ENCODE data around the gene DDX5. TPM values are rescaled to one million over a fixed set of nuclear protein-coding genes. Genes with fewer than 3 reads are reported as not detected.

Gene DDX5
- total and polyA plus RNA-seq, 4 donors = 426 to 730 (median 528) TPM

GRCh38 chr17:64502021-64502420, 4.1 kb downstream of the DDX5 start:
- DNase-seq (no peak), ATAC-seq (ENCODE audit: insufficient read depth, low FRiP score) (no peak)
- Histone ChIP-seq H3K36me3 (ENCODE audit: control insufficient read depth in 4 of 4, insufficient read depth in 4 of 4, low read length in 4 of 4) (peaks cover 25 to 67% (median 55%) of the 10 kb centered on the region in 4 donors), H3K9ac (ENCODE audit: insufficient read depth in 1 of 2, low read length in 2 of 2) (no peak overlapping the region), H3K4me1 (ENCODE audit: control insufficient read depth in 5 of 5, insufficient read depth in 5 of 5, low read length in 5 of 5) (peaks cover 0 to 29% (median 11%) of the 10 kb centered on the region in 5 donors), H3K27me3 (ENCODE audit: control insufficient read depth in 3 of 3, insufficient read depth in 3 of 3, low read length in 2 of 3) (no peaks in the 10 kb centered on the region), H3K9me3 (ENCODE audit: control insufficient read depth in 4 of 4, insufficient read depth in 3 of 4, low read length in 3 of 4) (no peaks in the 10 kb centered on the region), H3K27ac (ENCODE audit: low read depth in 1 of 2, low read length in 1 of 2) (no peak overlapping the region), H3K4me3 (no peak overlapping the region)
- 74 to 85% methylated on average over 3 of the region's 3 CpGs for WGBS, 2 donors
- TF ChIP-seq, protein P1, sequence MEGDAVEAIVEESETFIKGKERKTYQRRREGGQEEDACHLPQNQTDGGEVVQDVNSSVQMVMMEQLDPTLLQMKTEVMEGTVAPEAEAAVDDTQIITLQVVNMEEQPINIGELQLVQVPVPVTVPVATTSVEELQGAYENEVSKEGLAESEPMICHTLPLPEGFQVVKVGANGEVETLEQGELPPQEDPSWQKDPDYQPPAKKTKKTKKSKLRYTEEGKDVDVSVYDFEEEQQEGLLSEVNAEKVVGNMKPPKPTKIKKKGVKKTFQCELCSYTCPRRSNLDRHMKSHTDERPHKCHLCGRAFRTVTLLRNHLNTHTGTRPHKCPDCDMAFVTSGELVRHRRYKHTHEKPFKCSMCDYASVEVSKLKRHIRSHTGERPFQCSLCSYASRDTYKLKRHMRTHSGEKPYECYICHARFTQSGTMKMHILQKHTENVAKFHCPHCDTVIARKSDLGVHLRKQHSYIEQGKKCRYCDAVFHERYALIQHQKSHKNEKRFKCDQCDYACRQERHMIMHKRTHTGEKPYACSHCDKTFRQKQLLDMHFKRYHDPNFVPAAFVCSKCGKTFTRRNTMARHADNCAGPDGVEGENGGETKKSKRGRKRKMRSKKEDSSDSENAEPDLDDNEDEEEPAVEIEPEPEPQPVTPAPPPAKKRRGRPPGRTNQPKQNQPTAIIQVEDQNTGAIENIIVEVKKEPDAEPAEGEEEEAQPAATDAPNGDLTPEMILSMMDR (IDR thresholded peaks at IDR 0.05; ENCODE audit: control extremely low read depth, extremely low read depth) = no peak

DNA sequence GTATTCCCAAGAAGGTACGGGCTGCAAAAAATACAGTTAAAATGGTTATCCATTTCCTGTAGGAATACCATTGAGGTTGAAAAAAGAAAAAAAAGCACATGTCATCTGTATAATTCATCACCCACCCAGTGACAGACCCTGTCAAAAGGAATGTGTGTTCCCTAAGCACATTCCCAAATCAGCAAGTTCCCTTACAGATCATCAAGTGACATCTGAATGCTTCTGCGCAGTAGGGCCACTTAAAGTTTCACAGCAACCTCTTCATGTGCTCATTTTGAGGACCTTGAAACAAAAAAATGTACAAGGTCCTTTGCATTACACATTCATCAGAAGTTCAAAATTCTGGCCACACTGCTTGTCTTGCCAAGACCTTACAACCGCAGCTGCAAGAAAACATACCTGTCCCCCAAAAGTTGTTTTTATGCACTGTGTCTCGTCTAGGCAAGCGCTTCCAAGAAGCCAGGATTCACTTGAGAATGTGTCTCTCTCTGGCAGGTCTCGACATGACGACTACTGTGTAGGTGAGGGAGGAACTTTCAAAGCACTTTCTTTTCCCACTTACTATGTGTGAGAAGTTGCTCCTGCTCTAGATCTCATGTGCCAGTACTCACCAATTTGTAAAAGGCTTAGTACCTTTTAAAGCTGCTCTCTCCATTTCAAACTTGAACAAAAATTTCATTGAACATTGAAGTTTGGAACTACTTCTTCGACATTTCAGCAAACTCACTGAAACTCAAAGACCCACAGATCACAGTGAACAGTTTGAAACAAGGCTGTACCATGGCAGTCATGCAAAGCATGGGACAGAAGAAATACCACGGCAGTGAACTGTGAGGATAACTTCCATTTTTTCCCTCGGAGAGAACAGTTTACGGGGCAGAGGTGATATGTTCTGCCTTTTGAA, 5.0 kb downstream of the DDX5 start:
- H3K4me3 ChIP-seq = no peak overlapping the region
- no peak overlapping the region for H3K9ac ChIP-seq (ENCODE audit: insufficient read depth in 1 of 2, low read length in 2 of 2)
- H3K36me3 ChIP-seq (ENCODE audit: control insufficient read depth in 4 of 4, insufficient read depth in 4 of 4, low read length in 4 of 4) = peaks cover 25 to 67% (median 55%) of the 10 kb centered on the region in 4 donors
- TF ChIP-seq, protein P1 (IDR thresholded peaks at IDR 0.05; ENCODE audit: control extremely low read depth, extremely low read depth) = no peak
- no peaks in the 10 kb centered on the region for H3K9me3 ChIP-seq (ENCODE audit: control insufficient read depth in 4 of 4, insufficient read depth in 3 of 4, low read length in 3 of 4)
- no peak for ATAC-seq (ENCODE audit: insufficient read depth, low FRiP score)
- DNase-seq = no peak
- H3K4me1 ChIP-seq (ENCODE audit: control insufficient read depth in 5 of 5, insufficient read depth in 5 of 5, low read length in 5 of 5) = peaks cover 0 to 29% (median 11%) of the 10 kb centered on the region in 5 donors
- 89 to 91% methylated on average over 11 of the region's 11 CpGs for WGBS, 2 donors
- no peaks in the 10 kb centered on the region for H3K27me3 ChIP-seq (ENCODE audit: control insufficient read depth in 3 of 3, insufficient read depth in 3 of 3, low read length in 2 of 3)
- no peak overlapping the region for H3K27ac ChIP-seq (ENCODE audit: low read depth in 1 of 2, low read length in 1 of 2)

DNA sequence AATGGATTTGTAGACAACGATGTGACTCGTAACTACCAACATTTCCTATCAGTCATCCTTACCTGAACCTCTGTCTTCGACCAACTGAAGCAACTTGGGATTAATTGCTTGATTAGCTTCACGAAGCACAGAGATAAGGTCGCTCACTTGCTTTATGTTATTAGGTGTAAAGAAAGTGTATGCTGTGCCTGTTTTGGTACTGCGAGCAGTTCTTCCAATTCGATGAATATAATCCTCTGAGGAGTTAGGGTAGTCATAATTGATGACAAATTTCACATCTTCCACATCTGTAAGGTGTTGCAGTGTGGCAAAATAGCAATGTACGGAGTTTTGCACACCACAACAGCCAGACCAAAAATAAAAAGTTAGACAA, 5.6 kb downstream of the DDX5 start:
- Histone ChIP-seq H3K9ac (ENCODE audit: insufficient read depth in 1 of 2, low read length in 2 of 2) (no peak overlapping the region), H3K27ac (ENCODE audit: low read depth in 1 of 2, low read length in 1 of 2) (no peak overlapping the region), H3K27me3 (ENCODE audit: control insufficient read depth in 3 of 3, insufficient read depth in 3 of 3, low read length in 2 of 3) (no peaks in the 10 kb centered on the region), H3K36me3 (ENCODE audit: control insufficient read depth in 4 of 4, insufficient read depth in 4 of 4, low read length in 4 of 4) (peaks cover 25 to 67% (median 52%) of the 10 kb centered on the region in 4 donors), H3K4me1 (ENCODE audit: control insufficient read depth in 5 of 5, insufficient read depth in 5 of 5, low read length in 5 of 5) (peaks cover 0 to 34% (median 11%) of the 10 kb centered on the region in 5 donors), H3K4me3 (no peak overlapping the region), H3K9me3 (ENCODE audit: control insufficient read depth in 4 of 4, insufficient read depth in 3 of 4, low read length in 3 of 4) (no peaks in the 10 kb centered on the region)
- WGBS, 2 donors = 93 to 96% methylated on average over 8 of the region's 8 CpGs
- DNase-seq = no peak
- ATAC-seq (ENCODE audit: insufficient read depth, low FRiP score) = no peak
- TF ChIP-seq, protein P1 (IDR thresholded peaks at IDR 0.05; ENCODE audit: control extremely low read depth, extremely low read depth) = no peak

Data from lung (tissue), 12 donors.